RCC 7860 (cell line): ENCODE results near the gene GUCA1A.
A peak's percentile ranks its signal among the peaks of the same experiment; 100 is the strongest.

ENCODE experiments used
- DNase-seq: peaks from one replicate; pipeline ENCODE4 v3.0.0-alpha.2; 2015; ENCODE audit warnings: low spot score
- FAIRE-seq: peaks from 2 replicates; lab custom pipeline; 2012; peaks lifted over from hg19 to GRCh38; lab: Jason Lieb, UNC

The GUCA1A gene

GRCh38 chr6:42173101-42173500 lies at the start of gene GUCA1A:
TSS of gene GUCA1A (plus strand) at chr6:42173364. CDS start at chr6:42173614, 250 bp downstream.
- no peak for DNase-seq

GRCh38 chr6:42123379-42124103 lies 49.6 kb upstream of the GUCA1A start:
- no peak for DNase-seq
- no peak for FAIRE-seq

More at GRCh38 chr6:42173101-42173500, at the start of gene GUCA1A:
- FAIRE-seq: no peak

DNA sequence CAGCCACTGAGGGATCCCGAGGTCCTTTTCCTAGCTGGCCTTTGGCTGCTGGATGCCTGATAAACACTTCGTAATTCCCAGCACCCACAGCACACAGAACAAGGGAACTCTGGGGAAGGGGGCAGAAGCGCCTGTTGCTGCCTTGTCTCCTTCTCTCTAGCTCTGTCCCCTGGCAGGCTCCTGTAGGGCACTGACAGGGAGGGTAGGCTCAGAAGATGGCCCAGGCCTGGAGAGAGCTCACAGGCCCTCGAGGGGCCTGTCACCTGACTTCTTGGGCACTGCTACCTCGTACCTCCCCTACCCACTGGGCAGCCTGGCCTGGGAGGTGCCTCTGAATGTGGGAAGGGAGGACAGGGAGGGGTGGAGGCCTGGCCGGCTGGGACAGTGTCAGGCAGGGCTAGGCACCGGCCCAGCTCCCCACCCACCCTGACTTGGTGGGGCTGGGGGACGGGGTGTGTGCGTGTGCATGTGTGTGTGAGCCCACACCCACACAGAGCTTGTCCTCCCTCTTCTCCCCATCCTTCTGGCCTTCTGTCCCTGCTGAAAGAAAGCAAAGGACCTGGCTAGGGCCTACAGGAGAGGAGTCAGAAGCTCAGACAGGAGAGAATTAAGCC lies 48.8 kb upstream of the GUCA1A start:
- DNase-seq: no peak
- FAIRE-seq: no peak

DNA sequence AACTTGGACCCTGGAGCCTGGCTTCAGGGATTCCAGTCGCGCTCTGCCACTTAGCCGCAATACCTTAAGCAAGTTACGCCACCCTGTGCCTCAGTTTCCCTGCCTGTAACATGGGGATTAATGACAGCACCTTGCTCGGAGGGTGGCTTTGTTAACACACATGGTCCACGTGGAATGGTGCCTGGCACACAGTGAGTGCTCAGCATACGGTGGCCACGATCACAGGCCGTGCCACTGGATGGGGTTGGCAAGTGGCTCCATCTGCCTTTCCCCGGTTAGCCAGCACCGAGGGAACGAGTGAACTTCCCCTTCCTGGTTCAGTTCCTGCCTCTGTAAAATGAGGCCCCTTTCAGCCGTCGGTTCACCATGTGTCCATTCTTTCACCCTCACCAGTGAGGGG lies 47.9 kb upstream of the GUCA1A start:
- DNase-seq: no peak
- no peak for FAIRE-seq

DNA sequence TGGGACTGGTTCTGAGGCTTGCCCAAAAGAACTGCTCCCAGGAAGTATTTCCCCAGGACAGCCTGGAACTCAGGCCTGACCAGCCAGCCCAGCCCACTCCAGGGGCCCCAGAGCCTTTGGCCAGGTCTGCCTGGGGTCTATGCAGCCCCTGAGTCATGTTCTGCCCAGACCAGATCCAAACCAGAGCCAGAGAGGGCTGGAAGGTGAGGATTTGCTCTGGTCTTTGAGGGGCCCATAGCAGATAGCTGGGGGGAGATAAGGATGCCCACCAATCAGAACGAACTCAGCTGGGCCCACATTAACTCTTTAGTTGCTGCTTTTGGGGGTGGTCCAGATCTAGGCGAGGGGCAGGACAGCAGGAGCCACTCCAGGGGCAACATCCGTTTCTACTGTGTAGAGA lies 47.5 kb upstream of the GUCA1A start:
- FAIRE-seq (no peak), DNase-seq (no peak)

- DNase-seq: no peak
- FAIRE-seq: no peak
These were observed 44.5 kb upstream of the GUCA1A start for GRCh38 chr6:42128460-42129359.

DNA sequence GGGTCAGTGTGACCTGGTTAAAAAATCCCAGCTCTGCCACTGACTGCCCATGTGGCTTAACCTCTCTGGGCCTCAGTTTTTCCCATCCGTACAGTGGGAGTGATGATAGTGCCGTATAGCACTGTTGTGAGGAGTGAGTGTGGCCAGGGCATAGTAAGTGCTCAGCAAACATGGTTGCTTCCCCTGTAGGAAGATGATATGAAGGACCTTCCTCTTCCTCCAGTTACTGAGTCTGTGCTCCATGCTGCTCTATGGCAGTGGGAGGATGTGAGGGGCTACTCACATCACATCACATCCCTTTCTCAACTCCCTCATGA lies 43.8 kb upstream of the GUCA1A start:
- DNase-seq (no peak), FAIRE-seq (no peak)

DNA sequence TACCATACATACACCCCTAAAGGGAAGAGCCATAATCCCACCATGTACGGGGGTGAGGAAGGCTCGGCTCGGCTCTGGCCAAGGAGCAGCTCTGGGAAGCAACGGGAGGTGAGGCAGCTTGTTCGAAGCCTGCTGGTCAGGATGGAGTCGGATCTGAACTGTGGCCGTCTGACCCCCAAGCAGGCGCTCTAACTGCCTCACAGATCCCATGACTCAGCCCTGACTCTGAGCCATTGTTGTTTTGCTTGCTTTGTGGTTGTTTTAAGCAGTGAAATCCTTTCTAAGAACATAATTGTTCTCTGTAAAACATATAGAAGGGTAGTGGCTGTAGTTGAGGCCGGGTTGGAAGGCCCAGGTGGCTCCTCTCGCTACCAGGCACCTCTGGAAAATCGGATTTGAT lies 41.6 kb upstream of the GUCA1A start:
- DNase-seq (peak; percentile 53), FAIRE-seq (no peak)

- DNase-seq (no peak), FAIRE-seq (no peak)
These were observed 39.2 kb upstream of the GUCA1A start for GRCh38 chr6:42133926-42134325.

- DNase-seq: no peak
- FAIRE-seq: no peak
These were observed 38.0 kb upstream of the GUCA1A start for GRCh38 chr6:42135161-42135560.

- DNase-seq (no peak), FAIRE-seq (no peak)
These were observed 37.4 kb upstream of the GUCA1A start for GRCh38 chr6:42135722-42136121.

DNA sequence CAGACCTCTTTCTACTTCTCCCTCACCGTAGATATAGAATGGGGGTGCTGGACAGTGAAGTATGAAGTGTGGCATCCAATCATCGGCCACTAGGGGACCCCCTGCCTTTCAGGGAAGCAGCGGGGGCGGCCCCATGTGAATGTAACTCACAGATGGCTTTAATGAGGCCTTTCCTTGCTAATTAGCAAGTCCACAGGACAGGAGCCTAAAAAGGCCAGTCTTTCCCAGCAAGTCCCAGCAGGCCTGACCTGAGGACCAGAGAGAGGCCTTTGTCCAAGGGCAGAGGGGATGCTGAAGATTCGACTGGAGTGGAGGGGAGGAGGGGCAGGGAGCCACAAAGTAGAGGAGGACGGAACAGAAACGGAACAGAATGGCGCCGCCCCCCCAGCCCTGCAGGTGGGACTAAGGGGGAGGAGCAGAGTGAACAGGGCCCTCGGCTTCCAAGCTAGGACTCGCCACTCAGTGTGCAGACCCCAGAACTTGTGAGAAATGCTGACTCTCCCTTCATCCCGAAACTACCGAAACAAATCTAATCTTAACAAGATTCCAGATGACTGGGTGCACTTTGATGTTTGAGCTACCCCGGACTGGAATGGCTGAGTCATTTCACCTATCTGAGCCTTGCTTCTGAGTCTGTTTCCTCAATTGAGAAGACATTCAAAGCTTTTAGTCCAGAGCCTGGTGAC lies 36.5 kb upstream of the GUCA1A start:
- peak; percentile 60 for DNase-seq
- peak; percentile 7 for FAIRE-seq

- FAIRE-seq (no peak), DNase-seq (no peak)
These were observed 35.9 kb upstream of the GUCA1A start for GRCh38 chr6:42137194-42137753.

DNA sequence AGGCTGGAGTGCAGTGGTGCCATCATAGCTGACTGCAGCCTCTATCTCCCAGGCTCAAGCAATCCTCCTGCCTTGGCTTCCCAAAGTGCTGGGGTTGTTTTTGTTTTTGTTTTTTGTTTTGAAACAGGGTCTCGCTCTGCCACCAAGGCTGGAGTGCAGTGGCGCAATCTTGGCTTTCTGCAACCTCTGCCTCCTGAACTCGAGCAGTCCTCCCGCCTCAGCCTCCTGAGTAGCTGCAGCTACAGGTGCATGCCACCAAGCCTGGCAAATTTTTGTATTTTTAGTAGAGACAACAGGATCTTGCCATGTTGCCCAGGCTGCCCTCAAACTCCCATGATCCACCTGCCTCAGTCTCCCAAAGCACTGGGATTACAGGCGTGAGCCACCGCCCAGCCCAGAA lies 35.0 kb upstream of the GUCA1A start:
- FAIRE-seq (no peak), DNase-seq (no peak)

DNA sequence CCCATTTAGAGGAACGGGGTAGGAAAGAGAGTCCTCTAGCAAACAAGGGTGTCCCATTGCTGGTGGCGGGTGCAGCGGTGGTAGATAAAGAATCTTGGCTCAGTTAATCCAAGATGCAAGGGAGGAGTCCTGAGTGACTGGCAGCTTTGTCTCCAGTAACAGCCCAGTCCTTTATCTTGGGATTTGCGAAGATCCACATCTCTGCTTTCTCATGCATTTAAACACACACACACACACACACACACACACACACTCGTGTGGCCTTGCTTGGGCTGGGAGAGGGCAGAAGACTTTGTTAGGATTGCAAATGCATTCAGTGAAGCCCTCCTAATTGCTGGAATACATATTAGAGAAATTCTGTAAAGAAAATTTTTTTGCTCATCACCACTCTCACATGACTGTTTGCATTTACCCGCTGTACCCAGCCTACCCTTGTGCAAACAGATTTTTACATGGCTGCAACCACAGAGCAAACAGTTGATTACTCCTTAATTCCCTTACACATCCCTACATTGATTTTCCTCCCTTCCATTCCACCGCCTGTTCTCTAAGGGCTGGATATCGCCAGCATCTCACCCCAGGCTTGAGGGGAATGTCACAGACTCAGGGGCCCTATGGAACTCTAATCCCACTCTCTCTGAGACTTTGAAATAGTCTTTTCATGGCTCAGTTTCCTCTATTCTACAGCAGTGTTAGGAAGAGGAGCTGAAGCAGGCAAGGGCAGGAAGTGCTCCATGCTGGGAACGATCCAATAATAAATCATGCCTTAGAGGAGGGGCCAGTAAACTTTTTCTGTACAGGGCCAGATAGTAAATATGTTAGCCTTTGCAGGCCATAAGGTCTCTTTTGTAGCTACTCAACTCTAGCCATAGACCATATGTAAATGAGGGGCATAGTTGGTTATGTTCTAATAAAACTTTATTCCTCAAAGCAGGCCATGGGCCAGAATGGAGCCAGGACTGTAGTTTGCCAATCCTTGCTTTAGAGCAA lies 34.2 kb upstream of the GUCA1A start:
- FAIRE-seq: no peak
- DNase-seq: no peak

- FAIRE-seq: no peak
- no peak for DNase-seq
These were observed 33.1 kb upstream of the GUCA1A start for GRCh38 chr6:42140032-42140431.

DNA sequence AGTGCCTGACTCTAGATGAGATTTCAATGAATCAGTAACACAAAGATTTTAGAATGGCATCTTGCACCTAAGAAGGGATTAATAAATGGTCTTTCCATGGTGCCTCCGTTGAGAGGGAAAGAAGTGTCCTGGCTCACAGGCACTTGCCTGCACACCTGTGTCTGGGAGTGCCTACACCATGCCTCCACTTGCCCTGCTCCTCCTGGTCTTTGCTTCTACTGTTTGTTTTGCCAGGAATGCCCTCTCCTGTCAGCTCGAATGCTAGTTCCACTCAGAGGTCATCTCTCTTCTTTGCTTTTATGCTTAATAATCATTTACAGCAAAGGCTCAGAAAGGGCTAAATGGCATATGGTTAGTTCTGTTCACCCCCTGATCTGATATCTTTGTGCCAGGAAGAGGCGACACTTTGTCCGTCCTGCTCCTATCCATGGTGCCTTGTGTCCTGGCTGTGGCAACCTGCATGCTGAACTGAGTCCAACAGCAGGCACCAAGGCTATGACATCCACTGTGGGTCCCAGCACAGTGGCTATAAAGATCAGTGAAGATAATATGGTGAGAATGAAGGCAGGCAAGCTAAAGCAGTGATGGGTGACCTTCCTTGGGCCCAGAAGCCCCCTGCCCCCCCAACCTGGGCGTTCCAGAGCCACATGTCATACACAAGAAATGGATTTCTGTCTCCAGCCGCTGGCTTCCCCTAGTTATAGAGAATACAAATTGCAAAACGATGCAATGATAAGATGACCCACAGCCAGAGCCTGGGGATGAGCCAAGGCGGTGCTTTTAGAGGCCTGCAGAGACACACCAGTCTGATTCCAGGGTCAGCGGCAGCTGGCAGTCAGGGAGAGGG lies 32.2 kb upstream of the GUCA1A start:
- DNase-seq: no peak
- FAIRE-seq: no peak

GRCh38 chr6:42141603-42142117 lies 31.5 kb upstream of the GUCA1A start:
- FAIRE-seq (no peak), DNase-seq (no peak)
